Thyroid gland (tissue), 4 donors: ENCODE data around the gene CABP4. TPM values are rescaled to one million over a fixed set of nuclear protein-coding genes. Genes with fewer than 3 reads are reported as not detected.

Source experiments
- DNase-seq, 2 donors: peaks; one replicate each; pipeline ENCODE4 v3.0.0-alpha.2; 2019
- H3K27ac ChIP-seq, 3 donors: fragments of 200-600 bp; sonication (generic); 1 replicate in 2 of 3; 2 replicates in 1 of 3; pipeline ENCODE4 v1.5.1; 2016 to 2019; ENCODE audit warnings: mild to moderate bottlenecking in 1 of 3, moderate library complexity in 1 of 3
- H3K27me3 ChIP-seq: fragments of 200-600 bp; sonication (generic); one replicate; pipeline ENCODE4 v1.5.1; 2019
- H3K36me3 ChIP-seq, 2 donors: fragments of 200-600 bp; sonication (generic); one replicate each; pipeline ENCODE4 v1.5.1; 2016 to 2019
- H3K4me1 ChIP-seq, 2 donors: fragments of 200-600 bp; sonication (generic); one replicate each; pipeline ENCODE4 v1.5.1; 2017 to 2019
- H3K4me3 ChIP-seq, 3 donors: fragments of 200-600 bp; sonication (generic); replicated peaks in 1 of 3; 1 replicate in 2 of 3; 2 replicates in 1 of 3; pipeline ENCODE4 v1.5.1; 2016; ENCODE audit warnings: mild to moderate bottlenecking in 1 of 3
- H3K9me3 ChIP-seq: fragments of 200-600 bp; sonication (generic); one replicate; pipeline ENCODE4 v1.5.1; 2017
- CTCF ChIP-seq, 6 experiments: fragments of 200-600 bp in 3 of 6; fragments of 450-650 bp in 3 of 6; sonication (generic) in 3 of 6; IDR thresholded peaks; one replicate each; pipeline ENCODE4 v1.5.1; 2016 to 2019; ENCODE audit warnings: antibody characterized with exemption in 6 of 6, mild to moderate bottlenecking in 2 of 6, inconsistent platforms in 1 of 6, moderate library complexity in 1 of 6
- POLR2A ChIP-seq, 2 donors: fragments of 450-650 bp; IDR thresholded peaks; one replicate each; pipeline ENCODE4 v1.6.1; 2017; ENCODE audit warnings: antibody characterized with exemption in 2 of 2, mild to moderate bottlenecking in 2 of 2, moderate library complexity in 1 of 2
- WGBS, 2 donors: methylation state at CpG; one replicate each; pipeline ENCODE4 v1.1.5; 2017; 5-methylcytosine and 5-hydroxymethylcytosine counted together
- intact Hi-C: fragments of 100-400 bp; cut with DNase I; formaldehyde crosslinking; loops from one replicate; pipeline ENCODE4 v1.15.1; 2023
- total RNA-seq, 4 donors: library from RNA; depleted of rRNA; stranded (reverse); fragments of >200 nt; gene quantifications; one replicate each; pipeline ENCODE4 v1.2.3, GENCODE V29; 2016

The CABP4 gene
- total RNA-seq, 4 donors from 2014 or later = 0.33 to 6.4 (median 0.39) TPM; not detected in 1

- peaks cover 10 to 37% of the 10 kb centered on the region in 2 donors for H3K4me1 ChIP-seq
- H3K9me3 ChIP-seq = no peaks in the 10 kb centered on the region
- WGBS, 2 donors = 79 to 85% methylated on average over 9 to 16 of the region's 17 CpGs
- no peaks in the 10 kb centered on the region for H3K27me3 ChIP-seq
- no peak overlapping the region for H3K4me3 ChIP-seq
- TF ChIP-seq POLR2A (IDR thresholded peaks at IDR 0.05) = no peak
- no peak for TF ChIP-seq CTCF (IDR thresholded peaks at IDR 0.05)
- peak overlapping the region in 1 of 3 donors; percentile 24 for H3K27ac ChIP-seq
- intact Hi-C loops = no loop called here
- H3K36me3 ChIP-seq = peaks cover 11 to 12% of the 10 kb centered on the region in 2 donors
- no peak for DNase-seq
Measured at GRCh38 chr11:67440229-67441097, 14.7 kb upstream of the CABP4 start.

- Histone ChIP-seq H3K36me3 (peaks cover 7 to 11% of the 10 kb centered on the region in 2 donors), H3K4me1 (peaks cover 10 to 37% of the 10 kb centered on the region in 2 donors), H3K4me3 (no peak overlapping the region), H3K9me3 (no peaks in the 10 kb centered on the region), H3K27ac (no peak overlapping the region), H3K27me3 (no peaks in the 10 kb centered on the region)
- DNase-seq = no peak
- no peak for TF ChIP-seq POLR2A (IDR thresholded peaks at IDR 0.05)
- TF ChIP-seq CTCF (IDR thresholded peaks at IDR 0.05) = no peak
- 90 to 92% methylated on average over 19 to 20 of the region's 21 CpGs for WGBS, 2 donors
- intact Hi-C loops = no loop called here
Measured at GRCh38 chr11:67441098-67441563, 14.0 kb upstream of the CABP4 start.

GRCh38 chr11:67441731-67442351, 13.3 kb upstream of the CABP4 start:
- Histone ChIP-seq H3K36me3 (peaks cover 4 to 11% of the 10 kb centered on the region in 2 donors), H3K9me3 (no peaks in the 10 kb centered on the region), H3K27me3 (no peaks in the 10 kb centered on the region), H3K27ac (no peak overlapping the region), H3K4me3 (no peak overlapping the region), H3K4me1 (peaks cover 10 to 37% of the 10 kb centered on the region in 2 donors)
- WGBS, 2 donors = 89 to 97% methylated on average over 12 to 13 of the region's 28 CpGs
- DNase-seq = no peak
- intact Hi-C loops = no loop called here
- TF ChIP-seq CTCF (IDR thresholded peaks at IDR 0.05) = no peak
- TF ChIP-seq POLR2A (IDR thresholded peaks at IDR 0.05) = no peak

GRCh38 chr11:67442504-67443404, 12.4 kb upstream of the CABP4 start:
- H3K4me1 ChIP-seq = peaks cover 10 to 37% of the 10 kb centered on the region in 2 donors
- H3K4me3 ChIP-seq = peak overlapping the region; percentile 32 to 97 (median 87)
- intact Hi-C loops = no loop called here
- H3K36me3 ChIP-seq = peaks cover 4 to 11% of the 10 kb centered on the region in 2 donors
- no peak for TF ChIP-seq POLR2A (IDR thresholded peaks at IDR 0.05)
- TF ChIP-seq CTCF (IDR thresholded peaks at IDR 0.05) = no peak
- WGBS, 2 donors = 38% methylated on average over 24 to 29 of the region's 45 CpGs
- H3K27ac ChIP-seq = peak overlapping the region; percentile 95 to 97 (median 96)
- no peak for DNase-seq
- no peaks in the 10 kb centered on the region for H3K9me3 ChIP-seq
- no peaks in the 10 kb centered on the region for H3K27me3 ChIP-seq
